ENCODE measurements around the gene RPTOR. TPM values are rescaled to one million over a fixed set of nuclear protein-coding genes. Genes with fewer than 3 reads are reported as not detected.
A peak's percentile ranks its signal among the peaks of the same experiment; 100 is the strongest.

The RPTOR gene
- total and polyA plus RNA-seq, 10 of the 15 experiments (the other 5 are each of a cell fraction or from before 2014, with no cell fraction given): 0.18 to 32.1 (median 7.8) TPM

DNA sequence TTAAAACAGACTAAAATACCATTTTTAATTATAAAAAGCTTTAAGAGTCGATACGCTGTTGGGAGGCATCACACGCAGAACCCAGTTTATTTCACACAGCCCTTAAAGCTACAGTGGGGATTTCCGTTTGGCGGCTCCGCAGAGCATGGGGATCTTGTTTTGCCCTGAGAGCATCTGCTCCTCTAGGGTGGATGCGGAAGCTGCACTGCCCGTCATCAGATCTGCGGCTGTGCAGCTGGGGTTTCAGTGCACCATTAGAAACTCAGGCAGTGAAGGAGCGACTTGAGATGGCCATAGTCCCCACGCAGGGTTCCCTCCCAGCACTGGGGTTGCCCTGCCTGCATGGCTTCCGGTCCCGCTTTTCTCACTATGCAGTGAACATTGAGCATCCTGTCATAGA is 384.8 kb downstream of the RPTOR start:
- in situ Hi-C loops (cut with MboI) (no loop called here), intact Hi-C loops (cut with micrococcal nuclease; ENCODE audit: unreplicated experiment) (loop anchor here (1.0 to 2.0 kb wide), 2 partner anchors 19 to 52 kb away; no protein-coding TSS in a partner anchor)
- Histone ChIP-seq H3K4me1 (ENCODE audit: control insufficient read depth, insufficient read depth, low read length) (peaks cover 7% of the 10 kb centered on the region), H3K27me3 (replicated peaks in 1 of 2; ENCODE audit: control insufficient read depth in 2 of 2, insufficient read depth in 2 of 2, low read length in 1 of 2) (no peaks in the 10 kb centered on the region), H3K9ac (ENCODE audit: control insufficient read depth, insufficient read depth, low read length) (no peak overlapping the region), H3K9me3 (replicated peaks; ENCODE audit: control insufficient read depth, insufficient read depth, low read length) (no peaks in the 10 kb centered on the region), H3K79me2 (ENCODE audit: control insufficient read depth, insufficient read depth, low read length) (no peaks in the 10 kb centered on the region), H2AFZ (ENCODE audit: control insufficient read depth, low read depth, low read length) (no peak overlapping the region), H3K36me3 (ENCODE audit: control insufficient read depth in 2 of 2, insufficient read depth in 2 of 2, low read length in 1 of 2) (peaks cover 0 to 4% of the 10 kb centered on the region in 2 experiments; a peak in 3 of 4 replicates), H4K20me1 (ENCODE audit: control insufficient read depth, insufficient read depth) (no peaks in the 10 kb centered on the region), H3K4me2 (ENCODE audit: control insufficient read depth, insufficient read depth) (no peak overlapping the region), H3K4me3 (no peak overlapping the region), H3K27ac (ENCODE audit: control insufficient read depth, insufficient read depth) (peak overlapping the region; percentile 62)
- ChIA-PET POLR2A (interaction anchor here (0.6 to 2.0 kb wide), 5 partner anchors 18 to 96 kb away, joined by 3 to 8 read pairs (median 3); no protein-coding TSS in a partner anchor), SMC1A (ENCODE audit: uncharacterized antibody, unreplicated experiment) (interaction anchor here (0.9 to 3.1 kb wide), 7 partner anchors 17 to 97 kb away, joined by 3 to 27 read pairs (median 6); no protein-coding TSS in a partner anchor), RAD21 (ENCODE audit: unreplicated experiment) (interaction anchor here (1.4 to 2.6 kb wide), 5 partner anchors 19 to 140 kb away, joined by 5 to 30 read pairs (median 8); no protein-coding TSS in a partner anchor), CTCF (interaction anchor here (1.0 to 1.9 kb wide), 8 partner anchors 10 to 828 kb away, joined by 3 to 14 read pairs (median 3); partner anchors contain the start of gene GAA)
- WGBS (ENCODE audit: insufficient coverage, insufficient replicate concordance, low lambda C conversion rate, missing lambda C conversion rate): 98% methylated on average over 13 of the region's 13 CpGs
- peak; percentile 99 for ATAC-seq
- no TSS peak for BruUV-seq (replicated peaks)
- peak; percentile 77 for DNase-seq (ENCODE audit: low read depth, low spot score)
- FAIRE-seq: peak; percentile 18
- TF ChIP-seq YBX1 (IDR thresholded peaks at IDR 0.05): no peak
- TF ChIP-seq PML (IDR thresholded peaks at IDR 0.05; ENCODE audit: low read length): no peak
- TF ChIP-seq, protein P1, sequence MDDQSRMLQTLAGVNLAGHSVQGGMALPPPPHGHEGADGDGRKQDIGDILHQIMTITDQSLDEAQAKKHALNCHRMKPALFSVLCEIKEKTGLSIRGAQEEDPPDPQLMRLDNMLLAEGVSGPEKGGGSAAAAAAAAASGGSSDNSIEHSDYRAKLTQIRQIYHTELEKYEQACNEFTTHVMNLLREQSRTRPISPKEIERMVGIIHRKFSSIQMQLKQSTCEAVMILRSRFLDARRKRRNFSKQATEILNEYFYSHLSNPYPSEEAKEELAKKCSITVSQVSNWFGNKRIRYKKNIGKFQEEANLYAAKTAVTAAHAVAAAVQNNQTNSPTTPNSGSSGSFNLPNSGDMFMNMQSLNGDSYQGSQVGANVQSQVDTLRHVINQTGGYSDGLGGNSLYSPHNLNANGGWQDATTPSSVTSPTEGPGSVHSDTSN (IDR thresholded peaks at IDR 0.05; ENCODE audit: insufficient replicate concordance, low read depth, low read length): no peak
- TF ChIP-seq TARDBP (IDR thresholded peaks at IDR 0.05; ENCODE audit: borderline replicate concordance): no peak
- TF ChIP-seq ESRRA (IDR thresholded peaks at IDR 0.05; ENCODE audit: low read length): no peak
- TF ChIP-seq, protein P2, sequence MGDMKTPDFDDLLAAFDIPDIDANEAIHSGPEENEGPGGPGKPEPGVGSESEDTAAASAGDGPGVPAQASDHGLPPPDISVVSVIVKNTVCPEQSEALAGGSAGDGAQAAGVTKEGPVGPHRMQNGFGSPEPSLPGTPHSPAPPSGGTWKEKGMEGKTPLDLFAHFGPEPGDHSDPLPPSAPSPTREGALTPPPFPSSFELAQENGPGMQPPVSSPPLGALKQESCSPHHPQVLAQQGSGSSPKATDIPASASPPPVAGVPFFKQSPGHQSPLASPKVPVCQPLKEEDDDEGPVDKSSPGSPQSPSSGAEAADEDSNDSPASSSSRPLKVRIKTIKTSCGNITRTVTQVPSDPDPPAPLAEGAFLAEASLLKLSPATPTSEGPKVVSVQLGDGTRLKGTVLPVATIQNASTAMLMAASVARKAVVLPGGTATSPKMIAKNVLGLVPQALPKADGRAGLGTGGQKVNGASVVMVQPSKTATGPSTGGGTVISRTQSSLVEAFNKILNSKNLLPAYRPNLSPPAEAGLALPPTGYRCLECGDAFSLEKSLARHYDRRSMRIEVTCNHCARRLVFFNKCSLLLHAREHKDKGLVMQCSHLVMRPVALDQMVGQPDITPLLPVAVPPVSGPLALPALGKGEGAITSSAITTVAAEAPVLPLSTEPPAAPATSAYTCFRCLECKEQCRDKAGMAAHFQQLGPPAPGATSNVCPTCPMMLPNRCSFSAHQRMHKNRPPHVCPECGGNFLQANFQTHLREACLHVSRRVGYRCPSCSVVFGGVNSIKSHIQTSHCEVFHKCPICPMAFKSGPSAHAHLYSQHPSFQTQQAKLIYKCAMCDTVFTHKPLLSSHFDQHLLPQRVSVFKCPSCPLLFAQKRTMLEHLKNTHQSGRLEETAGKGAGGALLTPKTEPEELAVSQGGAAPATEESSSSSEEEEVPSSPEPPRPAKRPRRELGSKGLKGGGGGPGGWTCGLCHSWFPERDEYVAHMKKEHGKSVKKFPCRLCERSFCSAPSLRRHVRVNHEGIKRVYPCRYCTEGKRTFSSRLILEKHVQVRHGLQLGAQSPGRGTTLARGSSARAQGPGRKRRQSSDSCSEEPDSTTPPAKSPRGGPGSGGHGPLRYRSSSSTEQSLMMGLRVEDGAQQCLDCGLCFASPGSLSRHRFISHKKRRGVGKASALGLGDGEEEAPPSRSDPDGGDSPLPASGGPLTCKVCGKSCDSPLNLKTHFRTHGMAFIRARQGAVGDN (IDR thresholded peaks at IDR 0.05): peak; percentile 90
- no peak for TF ChIP-seq EP300 (IDR thresholded peaks at IDR 0.05; ENCODE audit: borderline replicate concordance in 1 of 2, control insufficient read depth in 1 of 2, low read depth in 2 of 2, low read length in 2 of 2)
- no peak for TF ChIP-seq MTA3 (IDR thresholded peaks at IDR 0.05; ENCODE audit: borderline replicate concordance, low read length)
- TF ChIP-seq, protein P3, sequence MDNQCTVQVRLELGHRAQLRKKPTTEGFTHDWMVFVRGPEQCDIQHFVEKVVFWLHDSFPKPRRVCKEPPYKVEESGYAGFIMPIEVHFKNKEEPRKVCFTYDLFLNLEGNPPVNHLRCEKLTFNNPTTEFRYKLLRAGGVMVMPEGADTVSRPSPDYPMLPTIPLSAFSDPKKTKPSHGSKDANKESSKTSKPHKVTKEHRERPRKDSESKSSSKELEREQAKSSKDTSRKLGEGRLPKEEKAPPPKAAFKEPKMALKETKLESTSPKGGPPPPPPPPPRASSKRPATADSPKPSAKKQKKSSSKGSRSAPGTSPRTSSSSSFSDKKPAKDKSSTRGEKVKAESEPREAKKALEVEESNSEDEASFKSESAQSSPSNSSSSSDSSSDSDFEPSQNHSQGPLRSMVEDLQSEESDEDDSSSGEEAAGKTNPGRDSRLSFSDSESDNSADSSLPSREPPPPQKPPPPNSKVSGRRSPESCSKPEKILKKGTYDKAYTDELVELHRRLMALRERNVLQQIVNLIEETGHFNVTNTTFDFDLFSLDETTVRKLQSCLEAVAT (IDR thresholded peaks at IDR 0.05): peak; percentile 55; the same call in 1 of the 2 replicates
- no peak for TF ChIP-seq NR2C2 (IDR thresholded peaks at IDR 0.05; ENCODE audit: borderline replicate concordance, control insufficient read depth, insufficient read length, low read depth)
- TF ChIP-seq SREBF1 (IDR thresholded peaks at IDR 0.05; ENCODE audit: low read length): no peak
- no peak for TF ChIP-seq TBL1XR1 (IDR thresholded peaks at IDR 0.05; ENCODE audit: low read depth, low read length)
- peak; percentile 42 for TF ChIP-seq ATF7 (IDR thresholded peaks at IDR 0.05; ENCODE audit: low read depth)
- no peak for TF ChIP-seq HDAC2 (IDR thresholded peaks at IDR 0.05)
- TF ChIP-seq, protein P4, sequence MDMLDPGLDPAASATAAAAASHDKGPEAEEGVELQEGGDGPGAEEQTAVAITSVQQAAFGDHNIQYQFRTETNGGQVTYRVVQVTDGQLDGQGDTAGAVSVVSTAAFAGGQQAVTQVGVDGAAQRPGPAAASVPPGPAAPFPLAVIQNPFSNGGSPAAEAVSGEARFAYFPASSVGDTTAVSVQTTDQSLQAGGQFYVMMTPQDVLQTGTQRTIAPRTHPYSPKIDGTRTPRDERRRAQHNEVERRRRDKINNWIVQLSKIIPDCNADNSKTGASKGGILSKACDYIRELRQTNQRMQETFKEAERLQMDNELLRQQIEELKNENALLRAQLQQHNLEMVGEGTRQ (IDR thresholded peaks at IDR 0.05; ENCODE audit: borderline replicate concordance, low read depth, low read length): no peak
- TF ChIP-seq RAD51 (IDR thresholded peaks at IDR 0.05): no peak
- TF ChIP-seq TCF7 (IDR thresholded peaks at IDR 0.05; ENCODE audit: borderline replicate concordance): no peak
- TF ChIP-seq BMI1 (IDR thresholded peaks at IDR 0.05; ENCODE audit: borderline replicate concordance): no peak
